ENCODE results near the gene MRTFA. TPM values are rescaled to one million over a fixed set of nuclear protein-coding genes. Genes with fewer than 3 reads are reported as not detected.

Gene MRTFA
- total RNA-seq, 1 donor: 34.0 TPM

- Histone ChIP-seq H2AFZ (ENCODE audit: low read length) (no peak overlapping the region), H3K4me3 (ENCODE audit: insufficient read depth, low read length) (no peak overlapping the region), H3K36me3 (ENCODE audit: insufficient read depth, low read length) (peaks cover 47% of the 10 kb centered on the region), H3K9me3 (ENCODE audit: low read depth, low read length) (no peaks in the 10 kb centered on the region), H3K4me1 (ENCODE audit: insufficient read depth, low read length) (no peaks in the 10 kb centered on the region), H3K79me2 (ENCODE audit: insufficient read depth, low read length) (no peaks in the 10 kb centered on the region), H3K27me3 (ENCODE audit: insufficient read depth, low read length) (no peaks in the 10 kb centered on the region), H3K4me2 (ENCODE audit: insufficient read depth, low read length) (no peak overlapping the region), H4K20me1 (ENCODE audit: insufficient read depth, low read length) (peaks cover 5% of the 10 kb centered on the region), H3K27ac (ENCODE audit: low read depth, low read length) (no peak overlapping the region)
- TF ChIP-seq CTCF (IDR thresholded peaks at IDR 0.05; ENCODE audit: extremely low read depth, low read depth, low read length): no peak
- DNase-seq (ENCODE audit: insufficient read length, low spot score, missing footprints): peak; percentile 79
These were observed 224.1 kb downstream of the MRTFA start for GRCh38 chr22:40412441-40412840.

GRCh38 chr22:40411506-40411861 lies 225.0 kb downstream of the MRTFA start:
- no peaks in the 10 kb centered on the region for H3K79me2 ChIP-seq (ENCODE audit: insufficient read depth, low read length)
- no peak overlapping the region for H3K27ac ChIP-seq (ENCODE audit: low read depth, low read length)
- H3K27me3 ChIP-seq (ENCODE audit: insufficient read depth, low read length): no peaks in the 10 kb centered on the region
- H3K4me3 ChIP-seq (ENCODE audit: insufficient read depth, low read length): no peak overlapping the region
- TF ChIP-seq CTCF (IDR thresholded peaks at IDR 0.05; ENCODE audit: extremely low read depth, low read depth, low read length): no peak
- H3K4me1 ChIP-seq (ENCODE audit: insufficient read depth, low read length): no peaks in the 10 kb centered on the region
- H2AFZ ChIP-seq (ENCODE audit: low read length): no peak overlapping the region
- peak; percentile 82 for DNase-seq (ENCODE audit: insufficient read length, low spot score, missing footprints)
- H3K4me2 ChIP-seq (ENCODE audit: insufficient read depth, low read length): no peak overlapping the region
- H3K36me3 ChIP-seq (ENCODE audit: insufficient read depth, low read length): peaks cover 48% of the 10 kb centered on the region
- H4K20me1 ChIP-seq (ENCODE audit: insufficient read depth, low read length): peaks cover 5% of the 10 kb centered on the region
- no peaks in the 10 kb centered on the region for H3K9me3 ChIP-seq (ENCODE audit: low read depth, low read length)

- peaks cover 5% of the 10 kb centered on the region for H4K20me1 ChIP-seq (ENCODE audit: insufficient read depth, low read length)
- no peaks in the 10 kb centered on the region for H3K4me1 ChIP-seq (ENCODE audit: insufficient read depth, low read length)
- H3K27me3 ChIP-seq (ENCODE audit: insufficient read depth, low read length): no peaks in the 10 kb centered on the region
- H3K4me2 ChIP-seq (ENCODE audit: insufficient read depth, low read length): no peak overlapping the region
- no peaks in the 10 kb centered on the region for H3K9me3 ChIP-seq (ENCODE audit: low read depth, low read length)
- H3K36me3 ChIP-seq (ENCODE audit: insufficient read depth, low read length): peaks cover 49% of the 10 kb centered on the region
- no peak overlapping the region for H3K27ac ChIP-seq (ENCODE audit: low read depth, low read length)
- H3K4me3 ChIP-seq (ENCODE audit: insufficient read depth, low read length): no peak overlapping the region
- TF ChIP-seq CTCF (IDR thresholded peaks at IDR 0.05; ENCODE audit: extremely low read depth, low read depth, low read length): no peak
- H3K79me2 ChIP-seq (ENCODE audit: insufficient read depth, low read length): no peaks in the 10 kb centered on the region
- peak; percentile 91 for DNase-seq (ENCODE audit: insufficient read length, low spot score, missing footprints)
- no peak overlapping the region for H2AFZ ChIP-seq (ENCODE audit: low read length)
These were observed 225.6 kb downstream of the MRTFA start for GRCh38 chr22:40410731-40411505.

GRCh38 chr22:40410272-40410671 lies 226.2 kb downstream of the MRTFA start:
- peak; percentile 92 for DNase-seq (ENCODE audit: insufficient read length, low spot score, missing footprints)
- H2AFZ ChIP-seq (ENCODE audit: low read length): no peak overlapping the region
- H3K4me1 ChIP-seq (ENCODE audit: insufficient read depth, low read length): no peaks in the 10 kb centered on the region
- H3K27ac ChIP-seq (ENCODE audit: low read depth, low read length): no peak overlapping the region
- TF ChIP-seq CTCF (IDR thresholded peaks at IDR 0.05; ENCODE audit: extremely low read depth, low read depth, low read length): no peak
- no peak overlapping the region for H3K4me2 ChIP-seq (ENCODE audit: insufficient read depth, low read length)
- peaks cover 5% of the 10 kb centered on the region for H4K20me1 ChIP-seq (ENCODE audit: insufficient read depth, low read length)
- H3K36me3 ChIP-seq (ENCODE audit: insufficient read depth, low read length): peaks cover 53% of the 10 kb centered on the region
- no peaks in the 10 kb centered on the region for H3K79me2 ChIP-seq (ENCODE audit: insufficient read depth, low read length)
- H3K27me3 ChIP-seq (ENCODE audit: insufficient read depth, low read length): no peaks in the 10 kb centered on the region
- H3K9me3 ChIP-seq (ENCODE audit: low read depth, low read length): no peaks in the 10 kb centered on the region
- H3K4me3 ChIP-seq (ENCODE audit: insufficient read depth, low read length): no peak overlapping the region

Data from osteoblast (primary cell).